ENCODE measurements around the gene PRSS36. TPM values are rescaled to one million over a fixed set of nuclear protein-coding genes. Genes with fewer than 3 reads are reported as not detected.

The PRSS36 gene
- total and polyA plus RNA-seq, 9 of the 15 experiments (the other 6 are each of a cell fraction or from before 2014, with no cell fraction given), result 0.09 to 1.2 (median 0.54) TPM; not detected in 2

DNA sequence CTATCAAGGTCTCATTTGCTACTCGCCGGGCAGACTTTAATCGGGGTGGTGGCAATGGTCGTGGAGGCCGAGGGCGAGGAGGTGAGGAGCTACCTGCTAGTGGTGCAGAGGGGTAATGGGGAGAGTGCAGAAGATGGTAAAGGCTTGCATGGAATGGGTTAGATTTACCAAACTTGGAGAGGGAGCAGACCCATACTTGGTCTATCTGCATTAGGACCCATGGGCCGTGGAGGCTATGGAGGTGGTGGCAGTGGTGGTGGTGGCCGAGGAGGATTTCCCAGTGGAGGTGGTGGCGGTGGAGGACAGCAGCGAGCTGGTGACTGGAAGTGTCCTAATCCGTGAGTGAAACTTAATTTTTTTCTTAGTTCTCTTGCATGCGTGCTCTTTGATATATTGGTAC lies 40.2 kb upstream of the PRSS36 start (continued):
- no peak for TF ChIP-seq PHF8 (IDR thresholded peaks at IDR 0.05; ENCODE audit: borderline replicate concordance, low read length)
- TF ChIP-seq, protein P1, sequence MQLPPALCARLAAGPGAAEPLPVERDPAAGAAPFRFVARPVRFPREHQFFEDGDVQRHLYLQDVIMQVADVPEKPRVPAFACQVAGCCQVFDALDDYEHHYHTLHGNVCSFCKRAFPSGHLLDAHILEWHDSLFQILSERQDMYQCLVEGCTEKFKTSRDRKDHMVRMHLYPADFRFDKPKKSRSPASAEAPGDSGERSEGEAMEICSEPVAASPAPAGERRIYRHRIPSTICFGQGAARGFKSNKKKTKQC (CRISPR knock-in tag; IDR thresholded peaks at IDR 0.05), result no peak
- no peak for TF ChIP-seq NCOA1 (IDR thresholded peaks at IDR 0.05; ENCODE audit: low read depth)
- no peak for TF ChIP-seq MAFF (IDR thresholded peaks at IDR 0.05; ENCODE audit: low read length)
- TF ChIP-seq ZNF76 (CRISPR knock-in tag; IDR thresholded peaks at IDR 0.05; ENCODE audit: borderline replicate concordance), result no peak
- TF ChIP-seq FOXJ3 (CRISPR knock-in tag; IDR thresholded peaks at IDR 0.05), result no peak
- TF ChIP-seq POLR2A (conservative IDR thresholded peaks at IDR 0.05), result peak; percentile 67
- peak; percentile 71 for TF ChIP-seq SUPT5H (IDR thresholded peaks at IDR 0.05)
- TF ChIP-seq POLR2G (IDR thresholded peaks at IDR 0.05; ENCODE audit: low read depth, low read length), result peak; percentile 12; the same call in 1 of the 2 replicates
- TF ChIP-seq ZNF408 (CRISPR knock-in tag; IDR thresholded peaks at IDR 0.05; ENCODE audit: low read depth), result no peak
- TF ChIP-seq, protein P2, sequence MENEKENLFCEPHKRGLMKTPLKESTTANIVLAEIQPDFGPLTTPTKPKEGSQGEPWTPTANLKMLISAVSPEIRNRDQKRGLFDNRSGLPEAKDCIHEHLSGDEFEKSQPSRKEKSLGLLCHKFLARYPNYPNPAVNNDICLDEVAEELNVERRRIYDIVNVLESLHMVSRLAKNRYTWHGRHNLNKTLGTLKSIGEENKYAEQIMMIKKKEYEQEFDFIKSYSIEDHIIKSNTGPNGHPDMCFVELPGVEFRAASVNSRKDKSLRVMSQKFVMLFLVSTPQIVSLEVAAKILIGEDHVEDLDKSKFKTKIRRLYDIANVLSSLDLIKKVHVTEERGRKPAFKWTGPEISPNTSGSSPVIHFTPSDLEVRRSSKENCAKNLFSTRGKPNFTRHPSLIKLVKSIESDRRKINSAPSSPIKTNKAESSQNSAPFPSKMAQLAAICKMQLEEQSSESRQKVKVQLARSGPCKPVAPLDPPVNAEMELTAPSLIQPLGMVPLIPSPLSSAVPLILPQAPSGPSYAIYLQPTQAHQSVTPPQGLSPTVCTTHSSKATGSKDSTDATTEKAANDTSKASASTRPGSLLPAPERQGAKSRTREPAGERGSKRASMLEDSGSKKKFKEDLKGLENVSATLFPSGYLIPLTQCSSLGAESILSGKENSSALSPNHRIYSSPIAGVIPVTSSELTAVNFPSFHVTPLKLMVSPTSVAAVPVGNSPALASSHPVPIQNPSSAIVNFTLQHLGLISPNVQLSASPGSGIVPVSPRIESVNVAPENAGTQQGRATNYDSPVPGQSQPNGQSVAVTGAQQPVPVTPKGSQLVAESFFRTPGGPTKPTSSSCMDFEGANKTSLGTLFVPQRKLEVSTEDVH (IDR thresholded peaks at IDR 0.05; ENCODE audit: low read depth, partially characterized antibody), result no peak
- peak; percentile 24 for TF ChIP-seq POLR2B (IDR thresholded peaks at IDR 0.05; ENCODE audit: low read depth, partially characterized antibody)
- no peak for TF ChIP-seq KLF16 (IDR thresholded peaks at IDR 0.05)
- TF ChIP-seq, protein P3, sequence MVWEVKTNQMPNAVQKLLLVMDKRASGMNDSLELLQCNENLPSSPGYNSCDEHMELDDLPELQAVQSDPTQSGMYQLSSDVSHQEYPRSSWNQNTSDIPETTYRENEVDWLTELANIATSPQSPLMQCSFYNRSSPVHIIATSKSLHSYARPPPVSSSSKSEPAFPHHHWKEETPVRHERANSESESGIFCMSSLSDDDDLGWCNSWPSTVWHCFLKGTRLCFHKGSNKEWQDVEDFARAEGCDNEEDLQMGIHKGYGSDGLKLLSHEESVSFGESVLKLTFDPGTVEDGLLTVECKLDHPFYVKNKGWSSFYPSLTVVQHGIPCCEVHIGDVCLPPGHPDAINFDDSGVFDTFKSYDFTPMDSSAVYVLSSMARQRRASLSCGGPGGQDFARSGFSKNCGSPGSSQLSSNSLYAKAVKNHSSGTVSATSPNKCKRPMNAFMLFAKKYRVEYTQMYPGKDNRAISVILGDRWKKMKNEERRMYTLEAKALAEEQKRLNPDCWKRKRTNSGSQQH (CRISPR knock-in tag; IDR thresholded peaks at IDR 0.05), result peak; percentile 68; the same call in 1 of the 2 replicates
- no peak for TF ChIP-seq ZNF324 (CRISPR knock-in tag; IDR thresholded peaks at IDR 0.05)

Measured in K562 (cell line).